Breast epithelium (tissue), 4 donors: Measurements from ENCODE around the gene LYSMD1. TPM values are rescaled to one million over a fixed set of nuclear protein-coding genes. Genes with fewer than 3 reads are reported as not detected.
A peak's percentile ranks its signal among the peaks of the same experiment; 100 is the strongest.
"Not testable (repeated sequence)": the region's sequence is repeated elsewhere in the genome, so short reads cannot be mapped to it uniquely, and the experiment has no call there.

Experiments
- DNase-seq, 2 donors: peaks; one replicate each; pipeline ENCODE4 v3.0.0-alpha.2; 2019; ENCODE audit warnings: low spot score in 2 of 2
- H3K27ac ChIP-seq, 2 donors: fragments of 200-600 bp; sonication (generic) in 1 of 2; one replicate each; pipeline ENCODE4 v1.5.1; 2016 to 2019; ENCODE audit warnings: mild to moderate bottlenecking in 1 of 2
- H3K27me3 ChIP-seq, 2 donors: fragments of 200-600 bp; sonication (generic) in 1 of 2; one replicate each; pipeline versions ENCODE4 v1.5.1 to v1.6.0; 2017 to 2019; ENCODE audit warnings: control low read depth in 1 of 2, mild to moderate bottlenecking in 1 of 2
- H3K36me3 ChIP-seq: fragments of 200-600 bp; one replicate; pipeline ENCODE4 v1.5.1; 2019
- H3K4me1 ChIP-seq, 2 donors: fragments of 200-600 bp; sonication (generic); one replicate each; pipeline ENCODE4 v1.5.1; 2016 to 2019; ENCODE audit warnings: control low read depth in 1 of 2
- H3K4me3 ChIP-seq, 3 donors: fragments of 200-600 bp; sonication (generic); 1 replicate in 2 of 3; 2 replicates in 1 of 3; pipeline ENCODE4 v1.5.1; 2016 to 2019; ENCODE audit warnings: mild to moderate bottlenecking in 3 of 3, moderate library complexity in 2 of 3
- H3K9me3 ChIP-seq, 2 donors: fragments of 200-600 bp; sonication (generic) in 1 of 2; one replicate each; pipeline ENCODE4 v1.5.1; 2016 to 2019; ENCODE audit warnings: control low read depth in 1 of 2
- POLR2A ChIP-seq: fragments of 450-650 bp; IDR thresholded peaks from one replicate; pipeline ENCODE4 v1.6.1; 2016; ENCODE audit warnings: antibody characterized with exemption, mild to moderate bottlenecking, moderate library complexity
- POLR2AphosphoS5 ChIP-seq, 3 donors: sonication (generic); formaldehyde crosslinking; IDR thresholded peaks; one replicate each; pipeline ENCODE4 v1.6.1; 2017; ENCODE audit warnings: antibody characterized with exemption in 3 of 3
- intact Hi-C: fragments of 100-400 bp; cut with DNase I; formaldehyde crosslinking; loops from one replicate; pipeline ENCODE4 v1.15.1; 2023; ENCODE audit warnings: low total_unique reads
- total RNA-seq, 3 donors: library from RNA; depleted of rRNA; stranded (reverse); fragments of >200 nt; gene quantifications; one replicate each; pipeline ENCODE4 v1.1.0, GENCODE V29; 2016
- TF ChIP-seq, protein P1 (sequence below), 3 donors: fragments of 450-650 bp; IDR thresholded peaks; one replicate each; pipeline ENCODE4 v1.5.1; 2016 to 2017; ENCODE audit warnings: antibody characterized with exemption in 3 of 3, mild to moderate bottlenecking in 3 of 3, moderate library complexity in 3 of 3

The LYSMD1 gene
- total RNA-seq, 3 donors from 2014 or later, result 11.7 to 17.0 (median 14.8) TPM

DNA sequence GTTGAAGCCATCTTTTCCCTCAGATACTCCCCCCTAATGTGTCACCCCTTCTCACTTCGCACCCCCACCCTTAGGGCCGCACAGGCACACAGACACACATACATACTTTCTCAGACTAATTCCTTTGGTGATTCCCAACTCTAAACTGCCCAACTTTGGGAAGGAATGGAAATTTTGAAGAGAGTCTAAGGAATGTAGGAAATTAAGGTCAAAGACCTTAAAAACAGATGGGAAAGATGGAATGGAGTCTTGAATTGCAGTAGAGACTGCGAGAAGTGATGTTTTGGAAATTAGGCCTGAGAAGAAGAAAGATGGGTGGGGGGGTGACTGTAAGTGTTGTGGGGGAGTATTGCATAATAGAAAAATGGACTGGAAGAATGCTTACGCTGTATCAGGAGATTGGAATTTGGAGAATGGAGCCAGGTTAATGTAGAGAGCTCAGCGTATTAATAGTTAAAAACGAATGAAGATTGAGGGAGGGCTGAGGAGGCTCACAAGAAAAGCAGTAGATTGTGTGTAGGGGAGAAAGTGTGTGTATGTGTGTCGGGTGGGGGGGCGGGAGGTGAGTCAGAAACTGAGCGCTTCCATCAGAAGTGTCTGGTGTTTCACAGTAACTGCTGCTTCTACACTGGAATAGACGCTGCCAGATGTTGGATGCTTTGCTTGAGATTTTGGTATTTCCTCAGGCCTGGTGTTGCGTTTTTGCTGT is 34.3 kb upstream of the LYSMD1 start:
- Histone ChIP-seq H3K36me3 (no peaks in the 10 kb centered on the region), H3K27me3 (no peaks in the 10 kb centered on the region), H3K27ac (peak overlapping the region; percentile 92 to 96), H3K4me3 (peak overlapping the region; percentile 65 to 85 (median 82)), H3K4me1 (peaks cover 0 to 9% of the 10 kb centered on the region in 2 donors), H3K9me3 (no peaks in the 10 kb centered on the region)
- DNase-seq, result no peak
- intact Hi-C loops, result no loop called here
- TF ChIP-seq POLR2AphosphoS5 (IDR thresholded peaks at IDR 0.05) (peak in 1 of 3 donors; percentile 7), POLR2A (no peak)

- Histone ChIP-seq H3K4me1 (peaks cover 0 to 9% of the 10 kb centered on the region in 2 donors), H3K36me3 (no peaks in the 10 kb centered on the region), H3K27ac (peak within 1 kb of the TSS; percentile 92 to 96), H3K27me3 (no peaks in the 10 kb centered on the region), H3K9me3 (no peaks in the 10 kb centered on the region), H3K4me3 (peak within 1 kb of the TSS; percentile 65 to 85 (median 82))
- DNase-seq, result peak; percentile 98 to 99
- intact Hi-C loops, result no loop called here
- TF ChIP-seq, protein P1, sequence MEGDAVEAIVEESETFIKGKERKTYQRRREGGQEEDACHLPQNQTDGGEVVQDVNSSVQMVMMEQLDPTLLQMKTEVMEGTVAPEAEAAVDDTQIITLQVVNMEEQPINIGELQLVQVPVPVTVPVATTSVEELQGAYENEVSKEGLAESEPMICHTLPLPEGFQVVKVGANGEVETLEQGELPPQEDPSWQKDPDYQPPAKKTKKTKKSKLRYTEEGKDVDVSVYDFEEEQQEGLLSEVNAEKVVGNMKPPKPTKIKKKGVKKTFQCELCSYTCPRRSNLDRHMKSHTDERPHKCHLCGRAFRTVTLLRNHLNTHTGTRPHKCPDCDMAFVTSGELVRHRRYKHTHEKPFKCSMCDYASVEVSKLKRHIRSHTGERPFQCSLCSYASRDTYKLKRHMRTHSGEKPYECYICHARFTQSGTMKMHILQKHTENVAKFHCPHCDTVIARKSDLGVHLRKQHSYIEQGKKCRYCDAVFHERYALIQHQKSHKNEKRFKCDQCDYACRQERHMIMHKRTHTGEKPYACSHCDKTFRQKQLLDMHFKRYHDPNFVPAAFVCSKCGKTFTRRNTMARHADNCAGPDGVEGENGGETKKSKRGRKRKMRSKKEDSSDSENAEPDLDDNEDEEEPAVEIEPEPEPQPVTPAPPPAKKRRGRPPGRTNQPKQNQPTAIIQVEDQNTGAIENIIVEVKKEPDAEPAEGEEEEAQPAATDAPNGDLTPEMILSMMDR (IDR thresholded peaks at IDR 0.05), result no peak
- TF ChIP-seq POLR2AphosphoS5 (IDR thresholded peaks at IDR 0.05) (peak; percentile 57 to 98 (median 83)), POLR2A (peak; percentile 83)
These were observed 32.8 kb upstream of the LYSMD1 start, which contains the start of gene PIP5K1A for GRCh38 chr1:151198254-151199127. Gene PIP5K1A, plus strand, starts transcription at chr1:151198552. Its CDS starts 445 bp downstream, at chr1:151198997.

- H3K36me3 ChIP-seq, result no peaks in the 10 kb centered on the region
- peak overlapping the region; percentile 92 to 96 for H3K27ac ChIP-seq
- no peaks in the 10 kb centered on the region for H3K9me3 ChIP-seq
- DNase-seq, result no peak
- peaks cover 0 to 9% of the 10 kb centered on the region in 2 donors for H3K4me1 ChIP-seq
- intact Hi-C loops, result no loop called here
- H3K4me3 ChIP-seq, result peak overlapping the region; percentile 65 to 85 (median 82)
- H3K27me3 ChIP-seq, result no peaks in the 10 kb centered on the region
- TF ChIP-seq, protein P1 (IDR thresholded peaks at IDR 0.05), result no peak
- no peak for TF ChIP-seq POLR2AphosphoS5 (IDR thresholded peaks at IDR 0.05)
- no peak for TF ChIP-seq POLR2A
These were observed 32.2 kb upstream of the LYSMD1 start for GRCh38 chr1:151197863-151198253.

- TF ChIP-seq, protein P1 (IDR thresholded peaks at IDR 0.05), result peak; percentile 21 to 77 (median 54)
- TF ChIP-seq POLR2A, result no peak
- TF ChIP-seq POLR2AphosphoS5 (IDR thresholded peaks at IDR 0.05), result peak in 1 of 3 donors; percentile 19
- no peaks in the 10 kb centered on the region for H3K4me1 ChIP-seq
- peak overlapping the region; percentile 3 to 36 (median 35) for H3K4me3 ChIP-seq
- peak in 1 of 2 donors; percentile 72 for DNase-seq
- no peaks in the 10 kb centered on the region for H3K27me3 ChIP-seq
- H3K27ac ChIP-seq, result peak overlapping the region; percentile 78 to 92
- H3K36me3 ChIP-seq, result no peaks in the 10 kb centered on the region
- intact Hi-C loops, result no loop called here
- no peaks in the 10 kb centered on the region for H3K9me3 ChIP-seq
These were observed 30.6 kb upstream of the LYSMD1 start for GRCh38 chr1:151196292-151196800.

DNA sequence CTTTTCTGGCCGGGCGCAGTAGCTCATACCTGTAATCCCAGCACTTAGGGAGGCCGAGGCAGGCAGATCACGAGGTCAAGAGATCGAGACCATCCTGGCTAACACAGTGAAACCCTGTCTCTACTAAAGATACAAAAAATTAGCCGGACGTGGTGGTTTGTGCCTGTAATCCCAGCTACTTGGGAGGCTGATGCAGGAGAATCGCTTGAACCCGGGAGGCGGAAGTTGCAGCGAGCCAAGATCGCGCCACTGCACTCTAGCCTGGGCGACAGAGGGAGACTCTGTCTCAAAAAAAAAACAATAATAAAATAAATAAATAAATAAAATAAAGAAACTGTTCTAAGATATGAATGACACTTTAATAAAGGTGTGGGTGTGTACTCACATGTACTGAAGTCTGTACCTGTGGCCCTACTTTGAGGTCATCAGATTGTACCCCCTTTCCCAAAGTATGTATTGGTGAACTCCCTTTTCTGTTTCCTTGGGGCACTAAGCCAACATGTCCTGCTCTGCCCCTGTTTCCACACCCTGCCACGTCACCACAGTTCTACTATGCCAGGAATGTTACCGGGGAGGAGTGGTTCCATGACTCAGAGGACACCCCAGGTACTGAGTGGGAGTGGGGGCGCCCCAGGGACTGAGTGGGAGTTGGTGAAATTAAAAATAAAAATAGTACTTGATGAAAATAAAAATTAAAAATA is 29.3 kb upstream of the LYSMD1 start:
- H3K27me3 ChIP-seq, H3K36me3 ChIP-seq, H3K9me3 ChIP-seq, intact Hi-C loops, H3K4me1 ChIP-seq: not testable (repeated sequence)
- H3K27ac ChIP-seq, result peak overlapping the region in 1 of 2 donors; percentile 92
- DNase-seq, result peak; percentile 80 to 93
- peak overlapping the region in 2 of 3 donors; percentile 35 to 36 for H3K4me3 ChIP-seq
- peak; percentile 56 to 92 (median 67) for TF ChIP-seq POLR2AphosphoS5 (IDR thresholded peaks at IDR 0.05)
